ENCODE data around the gene ADARB2.

- TF ChIP-seq POLR2A (IDR thresholded peaks at IDR 0.05; ENCODE audit: low read depth, low read length) (no peak), SUPT20H (IDR thresholded peaks at IDR 0.05; ENCODE audit: borderline replicate concordance, control insufficient read depth, low read depth, low read length) (no peak), MTA3 (IDR thresholded peaks at IDR 0.05; ENCODE audit: borderline replicate concordance, low read length) (no peak), ATF3 (IDR thresholded peaks at IDR 0.05; ENCODE audit: borderline replicate concordance, extremely low read depth, low read depth, low read length) (no peak), E2F4 (IDR thresholded peaks at IDR 0.05; ENCODE audit: low read depth, low read length) (no peak), USF1 (IDR thresholded peaks at IDR 0.05; ENCODE audit: borderline replicate concordance, extremely low read length, insufficient read depth, low read depth, low read length) (no peak), SREBF2 (IDR thresholded peaks at IDR 0.05; ENCODE audit: low read length) (no peak), ZSCAN29 (IDR thresholded peaks at IDR 0.05) (no peak), ZNF687 (IDR thresholded peaks at IDR 0.05) (no peak), MEF2A (IDR thresholded peaks at IDR 0.05; ENCODE audit: insufficient read depth, low read depth, low read length) (no peak)
Observed at GRCh38 chr10:1644191-1644711, 93.1 kb downstream of the ADARB2 start.

All from GM12878 (cell line).